HG03280 (cell line): ENCODE measurements around the gene YPEL1.
"Not testable (repeated sequence)": the region's sequence is repeated elsewhere in the genome, so short reads cannot be mapped to it uniquely, and the experiment has no call there.

ENCODE experiments used
- ATAC-seq: cut with Tn5 transposase; IDR thresholded peaks from one replicate; pipeline ENCODE4 v1.9.1; 2021; ENCODE audit warnings: mild to moderate bottlenecking, moderate library complexity; ENCODE audit not compliant: unreplicated experiment

YPEL1 gene

DNA sequence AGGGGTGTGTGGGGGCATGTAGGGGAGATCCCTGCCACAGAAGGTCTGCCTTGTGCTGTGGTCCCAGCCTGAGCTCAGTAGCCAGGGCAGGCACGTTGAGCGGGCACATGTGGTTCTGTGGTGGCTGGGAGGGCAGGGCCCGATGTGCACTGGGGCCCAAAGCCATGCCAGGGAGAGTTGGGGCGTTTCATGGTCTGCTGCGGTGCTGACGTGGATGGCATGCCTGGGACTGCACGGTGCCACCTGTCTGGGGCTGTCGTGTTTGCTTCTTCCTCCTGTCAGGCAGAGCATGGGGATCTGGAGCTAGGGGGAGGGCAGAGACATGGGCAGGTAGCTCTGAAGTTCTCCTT lies 50.5 kb downstream of the YPEL1 start:
- ATAC-seq = no peak

- ATAC-seq = no peak
These were observed 51.0 kb downstream of the YPEL1 start for GRCh38 chr22:21684492-21685163.

GRCh38 chr22:21683401-21683811 lies 52.2 kb downstream of the YPEL1 start:
- no peak for ATAC-seq

GRCh38 chr22:21682385-21683175 lies 53.0 kb downstream of the YPEL1 start:
- no peak for ATAC-seq

GRCh38 chr22:21681566-21682370 lies 53.8 kb downstream of the YPEL1 start:
- ATAC-seq = no peak

GRCh38 chr22:21680830-21681565 lies 54.6 kb downstream of the YPEL1 start:
- no peak for ATAC-seq

DNA sequence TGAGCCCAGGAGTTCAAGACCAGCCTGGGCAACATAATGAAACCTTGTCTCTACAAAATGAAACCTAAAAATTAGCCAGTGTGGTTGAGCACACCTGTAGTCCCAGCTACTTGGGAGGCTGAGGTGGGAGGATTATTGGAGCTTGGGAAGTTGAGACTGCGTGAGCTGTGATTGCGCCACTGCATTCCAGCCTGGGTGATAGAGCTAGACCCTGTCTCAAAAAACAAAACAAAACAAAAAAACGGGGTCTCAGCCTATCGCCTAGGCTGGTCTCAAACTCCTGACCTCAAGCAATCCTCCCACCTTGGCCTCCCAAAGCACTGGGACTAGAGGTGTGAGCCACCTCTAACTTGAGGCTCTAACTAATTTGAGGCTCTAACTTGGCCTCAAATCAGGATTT lies 56.2 kb downstream of the YPEL1 start:
- no peak for ATAC-seq

DNA sequence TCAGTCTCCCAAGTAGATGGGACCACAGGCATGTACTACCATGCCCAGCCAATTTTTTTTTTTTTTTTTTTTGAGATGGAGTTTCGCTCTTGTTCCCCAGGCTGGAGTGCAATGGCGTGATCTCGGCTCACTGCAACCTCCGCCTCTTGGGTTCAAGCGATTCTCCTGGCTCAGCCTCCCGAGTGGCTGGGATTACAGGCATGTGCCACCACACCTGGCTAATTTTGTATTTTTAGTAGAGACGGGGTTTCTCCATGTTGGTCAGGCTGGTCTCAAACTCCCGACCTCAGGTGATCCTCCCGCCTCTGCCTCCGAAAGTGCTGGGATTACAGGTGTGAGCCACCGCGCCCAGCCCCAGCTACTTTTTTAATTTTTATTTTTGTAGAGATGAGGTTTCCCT lies 56.8 kb downstream of the YPEL1 start:
- ATAC-seq = not testable (repeated sequence)

- no peak for ATAC-seq
These were observed 57.8 kb downstream of the YPEL1 start for GRCh38 chr22:21677606-21678443.

GRCh38 chr22:21674638-21675245 lies 60.9 kb downstream of the YPEL1 start:
- no peak for ATAC-seq

- no peak for ATAC-seq
These were observed 61.9 kb downstream of the YPEL1 start for GRCh38 chr22:21673534-21674321.

DNA sequence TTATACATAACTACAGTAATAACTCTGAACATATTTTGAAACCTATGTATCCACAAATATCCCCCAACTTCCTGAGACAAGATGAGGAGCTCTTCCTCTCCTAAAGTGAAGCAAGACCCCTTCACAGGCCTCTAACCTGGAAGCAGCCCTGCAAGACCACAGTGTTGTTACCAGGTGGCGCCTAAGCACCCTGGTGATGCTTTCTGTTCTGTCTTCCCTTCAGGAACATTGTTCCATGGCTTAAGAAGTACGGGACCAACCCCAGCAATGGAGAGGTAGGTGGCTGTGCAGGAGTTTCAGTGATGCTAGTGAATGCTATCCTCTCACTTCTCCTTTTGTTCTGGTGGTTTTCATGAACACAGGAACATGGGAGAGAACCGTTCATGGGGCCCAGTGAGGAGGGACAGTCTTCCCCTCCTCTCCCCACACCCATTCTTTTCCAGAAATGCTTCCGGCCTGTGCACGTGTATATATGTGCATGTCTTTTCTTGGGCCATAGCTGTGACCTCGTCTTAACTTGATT lies 63.4 kb downstream of the YPEL1 start:
- ATAC-seq = no peak

DNA sequence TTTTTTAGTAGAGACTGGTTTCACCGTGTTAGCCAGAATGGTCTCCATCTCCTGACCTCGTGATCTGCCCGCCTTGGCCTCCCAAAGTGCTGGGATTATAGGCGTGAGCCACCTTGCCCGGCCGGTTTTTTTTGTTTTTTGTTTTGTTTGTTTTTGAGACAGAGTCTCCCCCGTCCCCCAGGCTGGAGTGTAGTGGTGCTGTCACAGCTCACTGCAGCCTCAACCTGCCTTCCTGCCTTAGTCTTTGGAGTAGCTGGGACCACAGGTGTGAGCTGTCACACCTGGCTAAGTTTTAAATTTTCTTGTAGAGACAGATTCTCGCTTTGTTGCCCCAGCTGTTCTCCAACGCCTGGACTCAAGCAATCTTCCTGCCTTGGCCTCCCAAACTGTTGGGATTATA lies 66.6 kb downstream of the YPEL1 start:
- ATAC-seq = no peak

GRCh38 chr22:21666786-21667185 lies 68.8 kb downstream of the YPEL1 start:
- ATAC-seq = no peak

GRCh38 chr22:21665047-21665851 lies 70.3 kb downstream of the YPEL1 start:
- ATAC-seq = no peak

DNA sequence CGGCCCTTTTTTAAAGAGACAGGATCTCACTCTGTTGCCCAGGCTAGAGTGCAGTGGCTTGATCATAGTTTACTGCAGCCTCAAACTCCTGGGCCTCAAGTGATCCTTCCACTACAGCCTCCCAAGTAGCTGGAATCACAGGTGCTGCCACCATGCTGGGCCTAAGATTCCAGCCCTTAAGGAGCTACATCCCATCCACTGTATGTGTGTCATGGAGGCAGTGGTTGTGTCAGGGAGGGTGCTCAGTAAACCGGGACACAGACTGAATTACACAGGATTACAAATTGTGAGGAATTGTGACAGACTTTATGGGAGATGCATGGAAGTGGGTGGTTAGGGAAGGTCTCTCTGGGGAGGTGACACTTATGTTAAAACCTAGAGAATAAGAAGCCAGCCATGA lies 71.9 kb downstream of the YPEL1 start:
- ATAC-seq = no peak

DNA sequence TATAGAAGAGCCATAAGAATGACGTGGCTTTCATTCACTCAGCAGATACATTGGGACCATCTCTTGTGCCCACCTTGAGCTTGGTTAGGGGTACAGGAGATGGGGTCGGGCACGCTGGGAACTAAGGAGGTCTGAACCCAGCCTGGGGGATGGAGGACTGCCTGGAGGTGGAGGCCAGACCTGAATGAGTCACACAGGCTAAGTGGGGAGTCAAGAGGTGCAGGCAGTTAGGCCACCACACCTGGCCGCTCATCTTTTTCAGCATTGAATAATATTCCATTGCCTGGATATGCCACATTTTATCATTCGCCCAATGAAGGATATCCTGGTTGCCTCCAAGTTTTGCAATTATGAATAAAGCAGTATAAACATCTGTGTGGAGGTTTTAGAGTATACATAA lies 73.6 kb downstream of the YPEL1 start:
- no peak for ATAC-seq

DNA sequence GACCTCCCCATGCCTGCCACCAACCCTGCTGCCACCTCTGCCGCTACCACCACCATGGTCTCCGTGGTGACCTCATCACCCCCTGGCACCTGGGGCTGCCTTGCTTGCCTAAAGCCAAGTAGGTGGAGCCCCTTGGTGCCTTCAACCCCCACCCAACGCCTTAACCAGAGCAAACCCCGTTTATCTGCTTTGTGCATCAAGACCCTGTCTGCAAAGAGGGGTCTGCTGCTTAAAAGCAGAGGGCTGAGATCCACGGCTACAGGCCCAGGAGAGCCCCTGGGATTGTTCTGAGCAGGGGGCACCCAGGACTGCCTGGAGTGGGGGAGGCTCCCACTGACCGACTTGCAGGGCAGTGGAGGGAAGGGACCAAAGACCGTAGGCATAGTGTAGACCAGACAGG lies 74.7 kb downstream of the YPEL1 start:
- no peak for ATAC-seq
